HepG2 (cell line): ENCODE results near the gene SYTL5. TPM values are rescaled to one million over a fixed set of nuclear protein-coding genes. Genes with fewer than 3 reads are reported as not detected.

Source experiments
- ATAC-seq: fragments of 200-7000 bp; cut with Tn5 transposase; 3 replicates; pipeline ENCODE4 v1.9.1; 2020; ENCODE audit warnings: mild to moderate bottlenecking, moderate library complexity
- BruUV-seq: library from RNA; stranded (reverse); fragments of 400-500 nt; replicated peaks from 2 replicates; lab custom pipeline; 2021; lab: Mats Ljungman, UMichigan
- CTCF ChIA-PET: fragments of 300-600 bp; formaldehyde crosslinking; extraction: SDS; loops from one replicate; lab custom pipeline; 2021; ENCODE audit warnings: low total read pairs, inconsistent platforms, low intra/inter-chr PET ratio; lab: Yijun Ruan, JAX
- POLR2A ChIA-PET: fragments of 350-600 bp; sonication (Branson Sonifier 250); formaldehyde crosslinking; loops from one replicate; lab custom pipeline; 2020; ENCODE audit warnings: antibody characterized with exemption, inconsistent platforms; lab: Yijun Ruan, JAX
- DNase-seq: peaks from one replicate; pipeline ENCODE4 v3.0.0-alpha.2; 2015; ENCODE audit warnings: low spot score
- FAIRE-seq: peaks from 3 replicates; lab custom pipeline; 2011; peaks lifted over from hg19 to GRCh38; lab: Jason Lieb, UNC
- H2AFZ ChIP-seq: one replicate; pipeline ENCODE4 v1.6.1; 2011; ENCODE audit warnings: low read length, inconsistent platforms
- H3K27ac ChIP-seq: fragments of 300-600 bp; 3 replicates; pipeline ENCODE4 v1.8.0; 2011; ENCODE audit warnings: mixed run types, mild to moderate bottlenecking, mixed read lengths, low read length, inconsistent platforms; ENCODE audit not compliant: insufficient read depth; ENCODE audit errors: extremely low read length
- H3K27me3 ChIP-seq, 2 experiments: fragments of 200-600 bp in 1 of 2; 2 replicates in 1 of 2; 3 replicates in 1 of 2; pipeline versions ENCODE4 v1.6.0 to v1.8.0; 2011; ENCODE audit warnings: low read length in 2 of 2, mild to moderate bottlenecking in 2 of 2, moderate library complexity in 2 of 2, inconsistent platforms in 1 of 2; ENCODE audit not compliant: insufficient read depth in 2 of 2, control insufficient read depth in 1 of 2
- H3K36me3 ChIP-seq, 2 experiments: fragments of 200-600 bp in 1 of 2; replicated peaks in 1 of 2; 2 replicates in 1 of 2; 3 replicates in 1 of 2; pipeline versions ENCODE4 v1.5.1 to v1.8.0; 2011; ENCODE audit warnings: low read length in 2 of 2, inconsistent platforms in 1 of 2; ENCODE audit not compliant: insufficient read depth in 2 of 2, control insufficient read depth in 1 of 2
- H3K4me1 ChIP-seq: 2 replicates; pipeline ENCODE4 v1.5.1; 2012; ENCODE audit warnings: low read length, inconsistent platforms; ENCODE audit not compliant: insufficient read depth
- H3K4me2 ChIP-seq: 2 replicates; pipeline ENCODE4 v1.6.0; 2011; ENCODE audit warnings: low read depth, low read length, inconsistent platforms
- H3K4me3 ChIP-seq, 3 experiments: fragments of 200-600 bp in 1 of 3; sonication (generic), shearing (Covaris generic) in 1 of 3; replicated peaks in 1 of 3; 2 replicates each; pipeline ENCODE4 v1.5.1; 2011 to 2016; ENCODE audit warnings: low read length in 3 of 3, inconsistent platforms in 2 of 3, low read depth in 2 of 3, mild to moderate bottlenecking in 2 of 3, control low read depth in 1 of 3, mixed read lengths in 1 of 3; ENCODE audit not compliant: insufficient read depth in 1 of 3
- H3K79me2 ChIP-seq: one replicate; pipeline ENCODE4 v1.6.1; 2011; ENCODE audit warnings: low read length, inconsistent platforms; ENCODE audit not compliant: insufficient read depth
- H3K9ac ChIP-seq: 2 replicates; pipeline ENCODE4 v1.6.0; 2011; ENCODE audit warnings: mild to moderate bottlenecking, low read depth, low read length, inconsistent platforms; ENCODE audit not compliant: insufficient read depth
- H3K9me3 ChIP-seq: 2 replicates; pipeline ENCODE4 v1.5.1; 2012; ENCODE audit warnings: mild to moderate bottlenecking, low read length
- H4K20me1 ChIP-seq: 2 replicates; pipeline ENCODE4 v1.6.0; 2011; ENCODE audit warnings: inconsistent platforms, mild to moderate bottlenecking, low read length, moderate library complexity; ENCODE audit not compliant: insufficient read depth
- JUN ChIP-seq: sonication (generic); formaldehyde crosslinking; IDR thresholded peaks from 2 replicates; pipeline ENCODE4 v1.4.0; 2020; ENCODE audit warnings: mild to moderate bottlenecking, missing genetic modification reagents
- LBX2 ChIP-seq: sonication (generic); formaldehyde crosslinking; IDR thresholded peaks from 2 replicates; pipeline ENCODE4 v1.5.0; 2020; ENCODE audit warnings: missing genetic modification reagents, mild to moderate bottlenecking, borderline replicate concordance
- MIXL1 ChIP-seq: IDR thresholded peaks from 2 replicates; pipeline ENCODE4 v1.6.1; 2016
- ZNF75D ChIP-seq: sonication (generic); formaldehyde crosslinking; IDR thresholded peaks from 2 replicates; pipeline ENCODE4 v1.8.1; 2023; ENCODE audit warnings: missing genetic modification reagents, mild to moderate bottlenecking, borderline replicate concordance
- ZNF83 ChIP-seq: sonication (generic); formaldehyde crosslinking; IDR thresholded peaks from 2 replicates; pipeline ENCODE4 v1.4.0; 2020; ENCODE audit warnings: missing genetic modification reagents, mild to moderate bottlenecking, borderline replicate concordance
- ZZZ3 ChIP-seq: sonication (generic); formaldehyde crosslinking; IDR thresholded peaks from 2 replicates; pipeline ENCODE4 v1.4.0; 2020; ENCODE audit warnings: missing genetic modification reagents, mild to moderate bottlenecking, borderline replicate concordance
- WGBS: methylation state at CpG from one replicate; pipeline ENCODE4 v1.1.6; 2017; ENCODE audit warnings: low lambda C conversion rate; 5-methylcytosine and 5-hydroxymethylcytosine counted together
- in situ Hi-C: cut with HindIII; loops from 2 replicates; pipeline ENCODE4 v1.10.0; 2017; ENCODE audit warnings: low pct_unique_long_range_greater_than_20kb; ENCODE audit not compliant: extremely low pct_ligation_motif_present
- intact Hi-C: fragments of 100-400 bp; cut with micrococcal nuclease; formaldehyde crosslinking; loops from one replicate; pipeline ENCODE4 v1.10.0; 2022; ENCODE audit not compliant: unreplicated experiment
- polyA plus RNA-seq, 8 experiments: library from polyadenylated mRNA; depleted of rRNA in 3 of 8; stranded (reverse) in 7 of 8; unstranded in 1 of 8; fragments of >200 nt; fragmentation: Illumina TruSeq in 4 of 8; extraction: Trizol in 4 of 8; gene quantifications; 2 replicates each; pipeline versions ENCODE4 v1.2.1 to v1.2.3, GENCODE V29; 2011 to 2016; ENCODE audit warnings: low read depth in 4 of 8, missing spikeins in 1 of 8, mixed read lengths in 1 of 8; ENCODE audit not compliant: insufficient read depth in 1 of 8
- total RNA-seq, 5 experiments: library from RNA; depleted of rRNA; stranded (reverse); fragments of >200 nt; fragmentation: Illumina TruSeq; extraction: Trizol; gene quantifications; 2 replicates each; pipeline ENCODE4 v1.2.3, GENCODE V29; 2016; ENCODE audit warnings: low read depth in 1 of 5
- TF ChIP-seq, protein P1 (sequence below): IDR thresholded peaks from 2 replicates; pipeline ENCODE4 v1.6.1; 2016; ENCODE audit warnings: low read depth, missing genetic modification reagents, missing compliant biosample characterization
- TF ChIP-seq, protein P2 (sequence below): IDR thresholded peaks from 2 replicates; pipeline ENCODE4 v1.6.1; 2012; ENCODE audit warnings: low read length, improper control_type of control experiment

Gene SYTL5
- total and polyA plus RNA-seq, 2 of the 13 experiments (the other 11 are each of a cell fraction or from before 2014, with no cell fraction given), result not detected

DNA sequence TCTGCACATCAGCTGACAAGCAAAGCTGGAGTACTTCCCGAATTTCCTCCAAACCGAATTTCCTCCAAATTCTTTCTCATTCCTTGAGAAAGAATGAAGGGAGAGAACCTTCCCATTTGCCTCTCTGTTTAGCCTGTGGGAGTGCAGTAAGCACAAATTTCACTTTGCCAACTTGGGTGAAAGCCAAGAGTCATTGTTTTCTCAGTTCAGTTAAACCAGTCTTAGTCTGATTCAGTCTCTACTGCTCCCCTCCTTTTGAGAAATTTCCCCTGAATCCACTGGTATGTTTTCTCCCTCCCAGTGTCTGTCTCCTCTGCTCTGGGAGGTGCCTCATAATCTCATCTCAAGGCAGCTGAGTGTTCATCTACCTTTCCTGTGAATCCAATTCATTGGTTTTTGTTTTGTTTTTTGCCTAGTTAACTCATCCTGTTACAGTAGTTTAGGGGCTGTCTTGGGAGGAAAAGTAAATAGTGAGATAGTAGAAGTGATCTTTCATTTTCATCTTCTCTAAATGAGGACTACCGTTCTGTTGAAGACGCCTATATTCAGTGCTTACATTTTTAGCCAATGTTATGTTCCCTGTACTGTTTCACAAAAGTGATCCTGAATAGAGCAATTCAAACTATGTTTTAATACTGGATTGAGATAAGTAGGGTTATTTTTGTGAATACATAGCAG is 49.0 kb downstream of the SYTL5 start (continued):
- TF ChIP-seq MIXL1 (CRISPR knock-in tag), result no peak

DNA sequence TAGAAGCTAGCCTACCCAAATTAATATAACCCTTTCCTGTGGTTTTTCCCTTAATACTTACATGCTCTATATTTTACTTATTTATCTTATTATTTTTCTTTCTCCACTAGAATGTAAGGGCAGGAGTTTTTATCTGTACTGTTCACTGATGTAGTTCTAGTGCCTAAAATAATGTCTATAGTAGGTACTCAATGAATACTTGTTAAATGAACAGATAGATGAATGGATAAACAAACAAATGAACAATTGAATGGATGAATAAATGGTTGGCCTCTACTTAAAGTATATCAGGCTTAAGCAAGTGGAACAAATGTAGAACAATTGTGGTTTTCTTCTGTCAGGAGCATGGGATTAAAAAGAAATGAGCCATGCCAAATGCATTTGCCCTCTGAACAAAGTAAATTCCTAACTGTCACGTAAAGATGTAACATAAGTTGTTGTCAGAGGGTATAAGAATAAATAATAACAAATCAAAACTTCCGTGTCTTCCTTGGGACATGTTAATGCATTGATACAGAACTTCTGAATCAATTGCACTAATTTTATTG is 54.1 kb downstream of the SYTL5 start:
- no TSS peak for BruUV-seq
- FAIRE-seq, result no peak
- no peaks in the 10 kb centered on the region for H3K79me2 ChIP-seq
- no peak for ATAC-seq
- in situ Hi-C loops (no loop called here), intact Hi-C loops (no loop called here)
- DNase-seq, result no peak
- no peak overlapping the region for H3K4me3 ChIP-seq
- CTCF ChIA-PET, result no interaction called here
- POLR2A ChIA-PET, result no interaction called here
- H3K9me3 ChIP-seq, result no peaks in the 10 kb centered on the region
- H2AFZ ChIP-seq, result no peak overlapping the region
- H4K20me1 ChIP-seq, result no peaks in the 10 kb centered on the region
- no peak overlapping the region for H3K27ac ChIP-seq
- no peaks in the 10 kb centered on the region for H3K36me3 ChIP-seq
- H3K27me3 ChIP-seq, result no peaks in the 10 kb centered on the region
- TF ChIP-seq JUN (CRISPR knock-in tag) (no peak), ZNF75D (CRISPR knock-in tag) (no peak), ZZZ3 (no peak), ZNF83 (CRISPR knock-in tag) (no peak), LBX2 (CRISPR knock-in tag) (no peak)
- TF ChIP-seq, protein P1, sequence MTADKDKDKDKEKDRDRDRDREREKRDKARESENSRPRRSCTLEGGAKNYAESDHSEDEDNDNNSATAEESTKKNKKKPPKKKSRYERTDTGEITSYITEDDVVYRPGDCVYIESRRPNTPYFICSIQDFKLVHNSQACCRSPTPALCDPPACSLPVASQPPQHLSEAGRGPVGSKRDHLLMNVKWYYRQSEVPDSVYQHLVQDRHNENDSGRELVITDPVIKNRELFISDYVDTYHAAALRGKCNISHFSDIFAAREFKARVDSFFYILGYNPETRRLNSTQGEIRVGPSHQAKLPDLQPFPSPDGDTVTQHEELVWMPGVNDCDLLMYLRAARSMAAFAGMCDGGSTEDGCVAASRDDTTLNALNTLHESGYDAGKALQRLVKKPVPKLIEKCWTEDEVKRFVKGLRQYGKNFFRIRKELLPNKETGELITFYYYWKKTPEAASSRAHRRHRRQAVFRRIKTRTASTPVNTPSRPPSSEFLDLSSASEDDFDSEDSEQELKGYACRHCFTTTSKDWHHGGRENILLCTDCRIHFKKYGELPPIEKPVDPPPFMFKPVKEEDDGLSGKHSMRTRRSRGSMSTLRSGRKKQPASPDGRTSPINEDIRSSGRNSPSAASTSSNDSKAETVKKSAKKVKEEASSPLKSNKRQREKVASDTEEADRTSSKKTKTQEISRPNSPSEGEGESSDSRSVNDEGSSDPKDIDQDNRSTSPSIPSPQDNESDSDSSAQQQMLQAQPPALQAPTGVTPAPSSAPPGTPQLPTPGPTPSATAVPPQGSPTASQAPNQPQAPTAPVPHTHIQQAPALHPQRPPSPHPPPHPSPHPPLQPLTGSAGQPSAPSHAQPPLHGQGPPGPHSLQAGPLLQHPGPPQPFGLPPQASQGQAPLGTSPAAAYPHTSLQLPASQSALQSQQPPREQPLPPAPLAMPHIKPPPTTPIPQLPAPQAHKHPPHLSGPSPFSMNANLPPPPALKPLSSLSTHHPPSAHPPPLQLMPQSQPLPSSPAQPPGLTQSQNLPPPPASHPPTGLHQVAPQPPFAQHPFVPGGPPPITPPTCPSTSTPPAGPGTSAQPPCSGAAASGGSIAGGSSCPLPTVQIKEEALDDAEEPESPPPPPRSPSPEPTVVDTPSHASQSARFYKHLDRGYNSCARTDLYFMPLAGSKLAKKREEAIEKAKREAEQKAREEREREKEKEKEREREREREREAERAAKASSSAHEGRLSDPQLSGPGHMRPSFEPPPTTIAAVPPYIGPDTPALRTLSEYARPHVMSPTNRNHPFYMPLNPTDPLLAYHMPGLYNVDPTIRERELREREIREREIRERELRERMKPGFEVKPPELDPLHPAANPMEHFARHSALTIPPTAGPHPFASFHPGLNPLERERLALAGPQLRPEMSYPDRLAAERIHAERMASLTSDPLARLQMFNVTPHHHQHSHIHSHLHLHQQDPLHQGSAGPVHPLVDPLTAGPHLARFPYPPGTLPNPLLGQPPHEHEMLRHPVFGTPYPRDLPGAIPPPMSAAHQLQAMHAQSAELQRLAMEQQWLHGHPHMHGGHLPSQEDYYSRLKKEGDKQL (CRISPR knock-in tag), result no peak
- TF ChIP-seq, protein P2, sequence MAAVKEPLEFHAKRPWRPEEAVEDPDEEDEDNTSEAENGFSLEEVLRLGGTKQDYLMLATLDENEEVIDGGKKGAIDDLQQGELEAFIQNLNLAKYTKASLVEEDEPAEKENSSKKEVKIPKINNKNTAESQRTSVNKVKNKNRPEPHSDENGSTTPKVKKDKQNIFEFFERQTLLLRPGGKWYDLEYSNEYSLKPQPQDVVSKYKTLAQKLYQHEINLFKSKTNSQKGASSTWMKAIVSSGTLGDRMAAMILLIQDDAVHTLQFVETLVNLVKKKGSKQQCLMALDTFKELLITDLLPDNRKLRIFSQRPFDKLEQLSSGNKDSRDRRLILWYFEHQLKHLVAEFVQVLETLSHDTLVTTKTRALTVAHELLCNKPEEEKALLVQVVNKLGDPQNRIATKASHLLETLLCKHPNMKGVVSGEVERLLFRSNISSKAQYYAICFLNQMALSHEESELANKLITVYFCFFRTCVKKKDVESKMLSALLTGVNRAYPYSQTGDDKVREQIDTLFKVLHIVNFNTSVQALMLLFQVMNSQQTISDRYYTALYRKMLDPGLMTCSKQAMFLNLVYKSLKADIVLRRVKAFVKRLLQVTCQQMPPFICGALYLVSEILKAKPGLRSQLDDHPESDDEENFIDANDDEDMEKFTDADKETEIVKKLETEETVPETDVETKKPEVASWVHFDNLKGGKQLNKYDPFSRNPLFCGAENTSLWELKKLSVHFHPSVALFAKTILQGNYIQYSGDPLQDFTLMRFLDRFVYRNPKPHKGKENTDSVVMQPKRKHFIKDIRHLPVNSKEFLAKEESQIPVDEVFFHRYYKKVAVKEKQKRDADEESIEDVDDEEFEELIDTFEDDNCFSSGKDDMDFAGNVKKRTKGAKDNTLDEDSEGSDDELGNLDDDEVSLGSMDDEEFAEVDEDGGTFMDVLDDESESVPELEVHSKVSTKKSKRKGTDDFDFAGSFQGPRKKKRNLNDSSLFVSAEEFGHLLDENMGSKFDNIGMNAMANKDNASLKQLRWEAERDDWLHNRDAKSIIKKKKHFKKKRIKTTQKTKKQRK, result no peak
- 26% methylated on average over 2 of the region's 2 CpGs for WGBS
- H3K9ac ChIP-seq, result no peak overlapping the region
- H3K4me1 ChIP-seq, result no peaks in the 10 kb centered on the region
- no peak overlapping the region for H3K4me2 ChIP-seq
